Tibial artery (tissue), 4 donors: ENCODE data around the gene CDYL2.

ENCODE experiments used
- DNase-seq, 2 donors: peaks; one replicate each; pipeline ENCODE4 v3.0.0-alpha.2; 2019
- H3K27ac ChIP-seq, 2 donors: fragments of 200-600 bp; sonication (generic) in 1 of 2; 1 replicate in 1 of 2; 2 replicates in 1 of 2; pipeline ENCODE4 v1.5.1; 2018 to 2019; ENCODE audit warnings: mild to moderate bottlenecking in 1 of 2
- H3K27me3 ChIP-seq, 2 donors: fragments of 200-600 bp; sonication (generic) in 1 of 2; one replicate each; pipeline versions ENCODE4 v1.5.1 to v1.6.0; 2016 to 2019
- H3K36me3 ChIP-seq, 3 donors: fragments of 200-600 bp; sonication (generic) in 2 of 3; one replicate each; pipeline ENCODE4 v1.5.1; 2016 to 2019; ENCODE audit warnings: mild to moderate bottlenecking in 2 of 3
- H3K4me1 ChIP-seq, 4 donors: fragments of 200-600 bp; sonication (generic) in 2 of 4; 1 replicate in 3 of 4; 2 replicates in 1 of 4; pipeline ENCODE4 v1.5.1; 2016 to 2019
- H3K4me3 ChIP-seq, 2 donors: fragments of 200-600 bp; sonication (generic) in 1 of 2; 1 replicate in 1 of 2; 2 replicates in 1 of 2; pipeline ENCODE4 v1.5.1; 2018 to 2019; ENCODE audit warnings: mild to moderate bottlenecking in 2 of 2
- H3K9me3 ChIP-seq, 3 donors: fragments of 200-600 bp; sonication (generic) in 1 of 3; one replicate each; pipeline ENCODE4 v1.5.1; 2016 to 2019
- CTCF ChIP-seq, 2 experiments: fragments of 200-600 bp in 1 of 2; fragments of 450-650 bp in 1 of 2; IDR thresholded peaks; one replicate each; pipeline ENCODE4 v1.5.1; 2017 to 2019; ENCODE audit warnings: antibody characterized with exemption in 2 of 2, mild to moderate bottlenecking in 1 of 2, moderate library complexity in 1 of 2
- intact Hi-C: fragments of 100-400 bp; cut with DNase I; formaldehyde crosslinking; loops from one replicate; pipeline ENCODE4 v1.15.0; 2023; ENCODE audit warnings: low total_unique reads

The CDYL2 gene

GRCh38 chr16:80682421-80683070 is 121.9 kb downstream of the CDYL2 start:
- Histone ChIP-seq H3K27ac (no peak overlapping the region), H3K4me1 (no peaks in the 10 kb centered on the region), H3K27me3 (no peaks in the 10 kb centered on the region), H3K9me3 (no peaks in the 10 kb centered on the region), H3K4me3 (no peak overlapping the region), H3K36me3 (peaks cover 0 to 8% (median 3%) of the 10 kb centered on the region in 3 donors)
- DNase-seq, result no peak
- intact Hi-C loops, result no loop called here
- no peak for TF ChIP-seq CTCF (IDR thresholded peaks at IDR 0.05)

DNA sequence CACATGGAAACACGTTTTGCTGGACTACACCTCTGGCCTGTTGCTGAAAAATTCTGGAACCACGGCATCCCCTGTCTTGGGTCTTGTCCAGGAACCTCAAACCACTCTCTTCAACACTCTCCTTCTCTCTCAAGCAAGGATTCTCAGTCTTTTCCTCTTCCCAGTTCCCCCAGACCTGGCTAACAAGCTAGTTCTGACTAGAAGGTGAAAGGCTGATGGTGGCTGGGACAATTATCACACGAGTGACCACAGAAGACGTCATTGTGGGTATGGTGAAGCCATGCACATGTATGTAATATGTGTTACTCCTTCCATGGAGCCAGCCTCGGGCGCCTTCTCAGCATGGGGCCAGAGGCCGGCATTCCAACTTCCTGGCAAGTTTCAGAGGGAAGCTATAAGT is 123.0 kb downstream of the CDYL2 start:
- peaks cover 0 to 8% (median 3%) of the 10 kb centered on the region in 3 donors for H3K36me3 ChIP-seq
- DNase-seq, result no peak
- no peak overlapping the region for H3K4me3 ChIP-seq
- H3K27ac ChIP-seq, result no peak overlapping the region
- no peak for TF ChIP-seq CTCF (IDR thresholded peaks at IDR 0.05)
- H3K9me3 ChIP-seq, result no peaks in the 10 kb centered on the region
- intact Hi-C loops, result no loop called here
- H3K27me3 ChIP-seq, result no peaks in the 10 kb centered on the region
- no peaks in the 10 kb centered on the region for H3K4me1 ChIP-seq

GRCh38 chr16:80680839-80681238 is 123.6 kb downstream of the CDYL2 start:
- Histone ChIP-seq H3K27me3 (no peaks in the 10 kb centered on the region), H3K4me1 (no peaks in the 10 kb centered on the region), H3K36me3 (peaks cover 0 to 8% (median 3%) of the 10 kb centered on the region in 3 donors), H3K27ac (no peak overlapping the region), H3K9me3 (no peaks in the 10 kb centered on the region), H3K4me3 (no peak overlapping the region)
- DNase-seq, result no peak
- no peak for TF ChIP-seq CTCF (IDR thresholded peaks at IDR 0.05)
- intact Hi-C loops, result no loop called here

GRCh38 chr16:80680046-80680445 is 124.4 kb downstream of the CDYL2 start:
- no peaks in the 10 kb centered on the region for H3K4me1 ChIP-seq
- no peaks in the 10 kb centered on the region for H3K27me3 ChIP-seq
- peaks cover 0 to 8% (median 3%) of the 10 kb centered on the region in 3 donors for H3K36me3 ChIP-seq
- no peak for DNase-seq
- H3K27ac ChIP-seq, result no peak overlapping the region
- intact Hi-C loops, result no loop called here
- no peaks in the 10 kb centered on the region for H3K9me3 ChIP-seq
- no peak for TF ChIP-seq CTCF (IDR thresholded peaks at IDR 0.05)
- H3K4me3 ChIP-seq, result no peak overlapping the region

GRCh38 chr16:80674884-80675283 is 129.5 kb downstream of the CDYL2 start:
- H3K27ac ChIP-seq, result no peak overlapping the region
- H3K27me3 ChIP-seq, result no peaks in the 10 kb centered on the region
- H3K9me3 ChIP-seq, result no peaks in the 10 kb centered on the region
- TF ChIP-seq CTCF (IDR thresholded peaks at IDR 0.05), result no peak
- no peaks in the 10 kb centered on the region for H3K4me1 ChIP-seq
- intact Hi-C loops, result no loop called here
- H3K36me3 ChIP-seq, result no peaks in the 10 kb centered on the region
- no peak overlapping the region for H3K4me3 ChIP-seq
- no peak for DNase-seq

DNA sequence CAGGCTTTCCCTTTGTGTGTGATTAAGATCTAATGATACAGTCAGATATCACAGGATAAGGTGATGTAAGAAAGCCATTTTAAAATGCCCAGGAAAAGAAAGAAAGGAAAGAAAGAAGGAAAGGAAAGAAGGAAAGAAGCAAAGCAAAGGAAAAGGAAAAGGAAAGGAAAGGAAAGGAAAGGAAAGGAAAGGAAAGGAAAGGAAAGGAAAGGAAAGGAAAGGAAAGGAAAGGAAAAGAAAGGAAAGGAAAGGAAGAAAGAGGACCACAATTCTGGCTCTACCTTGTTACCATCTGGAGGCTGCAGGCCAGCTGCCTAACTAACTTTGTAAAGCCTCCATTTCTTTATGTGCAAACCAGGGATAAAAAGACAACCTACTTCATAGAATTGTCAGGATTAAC is 132.0 kb downstream of the CDYL2 start:
- TF ChIP-seq CTCF (IDR thresholded peaks at IDR 0.05), result no peak
- Histone ChIP-seq H3K4me3 (no peak overlapping the region), H3K36me3 (no peaks in the 10 kb centered on the region), H3K4me1 (no peaks in the 10 kb centered on the region), H3K27ac (no peak overlapping the region), H3K27me3 (no peaks in the 10 kb centered on the region), H3K9me3 (no peaks in the 10 kb centered on the region)
- no peak for DNase-seq
- intact Hi-C loops, result no loop called here
